UCSD-AML1 (cell line): ENCODE measurements around the gene TEX261.
"Not testable (repeated sequence)": the region's sequence is repeated elsewhere in the genome, so short reads cannot be mapped to it uniquely, and the experiment has no call there.

Experiments used
- DNase-seq: peaks from one replicate; lab custom pipeline; 2025; ENCODE audit not compliant: unreplicated experiment; lab: John Stamatoyannopoulos, UW

The TEX261 gene

GRCh38 chr2:70994699-70995425 is at the start of gene TEX261:
TSS of gene TEX261 (minus strand) at chr2:70994873. CDS start at chr2:70994757, 116 bp downstream.
- DNase-seq, result peak; percentile 93

- no peak for DNase-seq
Observed at GRCh38 chr2:71043531-71044407, 49.1 kb upstream of the TEX261 start.

- DNase-seq, result no peak
Observed at GRCh38 chr2:71042287-71042686, 47.6 kb upstream of the TEX261 start.

GRCh38 chr2:71036296-71036695 is 41.6 kb upstream of the TEX261 start:
- not testable (repeated sequence) for DNase-seq

- DNase-seq, result not testable (repeated sequence)
Observed at GRCh38 chr2:71023553-71024243, 29.0 kb upstream of the TEX261 start.

- not testable (repeated sequence) for DNase-seq
Observed at GRCh38 chr2:71021394-71021793, 26.7 kb upstream of the TEX261 start.

- not testable (repeated sequence) for DNase-seq
Observed at GRCh38 chr2:71019989-71020388, 25.3 kb upstream of the TEX261 start.

- no peak for DNase-seq
Observed at GRCh38 chr2:71018625-71019024, 24.0 kb upstream of the TEX261 start.

- not testable (repeated sequence) for DNase-seq
Observed at GRCh38 chr2:71011786-71012185, 17.1 kb upstream of the TEX261 start.

- DNase-seq, result no peak
Observed at GRCh38 chr2:71008342-71008741, 13.7 kb upstream of the TEX261 start.

- no peak for DNase-seq
Observed at GRCh38 chr2:71006955-71007799, 12.5 kb upstream of the TEX261 start.

GRCh38 chr2:71006323-71006722 is 11.7 kb upstream of the TEX261 start:
- no peak for DNase-seq

- no peak for DNase-seq
Observed at GRCh38 chr2:71005271-71006202, 10.9 kb upstream of the TEX261 start.

GRCh38 chr2:71004857-71005256 is 10.2 kb upstream of the TEX261 start:
- no peak for DNase-seq

GRCh38 chr2:71003966-71004755 is 9.5 kb upstream of the TEX261 start:
- no peak for DNase-seq

GRCh38 chr2:71003396-71003795 is 8.7 kb upstream of the TEX261 start:
- no peak for DNase-seq

GRCh38 chr2:71001981-71002570 is 7.4 kb upstream of the TEX261 start:
- DNase-seq, result no peak

GRCh38 chr2:71001592-71001927 is 6.9 kb upstream of the TEX261 start:
- no peak for DNase-seq
